ENCODE measurements around the gene PPFIBP2.
"Not testable (repeated sequence)": the region's sequence is repeated elsewhere in the genome, so short reads cannot be mapped to it uniquely, and the experiment has no call there.

Gene PPFIBP2

DNA sequence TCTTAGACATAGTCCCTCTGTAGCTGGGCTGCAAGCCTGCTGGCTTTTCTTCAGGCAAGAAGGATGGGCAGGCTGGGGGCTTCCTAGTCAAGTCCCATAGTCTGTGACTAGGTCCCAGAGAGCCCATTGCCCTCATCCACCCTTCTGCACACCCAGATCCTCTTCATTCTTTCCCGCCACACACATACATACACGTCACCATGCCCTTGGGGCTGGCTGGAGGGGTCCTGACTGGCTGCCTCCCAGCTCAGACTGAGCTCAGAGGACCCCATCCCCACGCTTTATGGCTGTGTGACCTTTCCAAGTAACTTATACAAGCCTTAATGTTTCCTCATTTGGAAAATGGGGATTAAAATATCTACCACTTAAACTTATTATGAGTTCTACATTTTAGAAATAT is 13.5 kb upstream of the PPFIBP2 start:
- no peak for DNase-seq

DNA sequence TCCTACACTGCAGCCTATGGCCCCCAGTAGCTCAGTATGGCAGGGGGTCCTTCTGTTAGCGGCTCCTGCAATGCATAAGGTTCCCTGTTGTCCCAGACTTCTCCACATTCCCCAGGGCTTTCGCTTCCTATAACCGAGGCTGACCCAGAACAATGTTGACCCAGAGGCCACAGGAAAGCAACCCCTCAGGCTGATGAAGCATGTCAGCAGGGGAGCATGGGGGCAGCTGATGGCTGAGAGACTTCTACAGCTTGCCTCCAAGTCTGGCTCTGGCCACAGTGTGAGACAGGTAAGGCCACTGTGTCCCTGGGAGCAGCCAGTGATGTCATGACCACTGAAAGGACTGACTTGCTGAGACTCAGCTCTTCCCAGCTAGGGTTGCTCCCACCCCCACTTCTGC is 12.5 kb upstream of the PPFIBP2 start:
- no peak for DNase-seq

DNA sequence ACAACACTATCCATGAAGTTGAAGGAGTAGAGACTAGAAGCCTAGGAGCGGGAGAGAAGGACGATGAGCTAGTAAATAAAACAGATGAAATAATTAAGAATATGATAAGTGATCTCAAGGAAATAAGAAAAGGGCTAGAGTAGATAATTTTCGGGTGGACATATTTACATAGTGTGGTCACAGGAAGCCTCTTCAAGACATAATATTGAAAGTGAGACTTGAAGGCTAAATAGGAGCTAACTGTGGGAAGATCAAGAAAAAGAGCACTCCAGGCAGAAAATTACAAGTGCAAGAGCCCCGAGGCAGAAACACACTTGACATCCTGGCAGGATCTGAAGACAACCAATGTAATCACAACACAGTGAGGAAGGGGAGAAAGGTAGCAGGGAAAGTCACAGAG is 11.9 kb upstream of the PPFIBP2 start:
- no peak for DNase-seq

DNA sequence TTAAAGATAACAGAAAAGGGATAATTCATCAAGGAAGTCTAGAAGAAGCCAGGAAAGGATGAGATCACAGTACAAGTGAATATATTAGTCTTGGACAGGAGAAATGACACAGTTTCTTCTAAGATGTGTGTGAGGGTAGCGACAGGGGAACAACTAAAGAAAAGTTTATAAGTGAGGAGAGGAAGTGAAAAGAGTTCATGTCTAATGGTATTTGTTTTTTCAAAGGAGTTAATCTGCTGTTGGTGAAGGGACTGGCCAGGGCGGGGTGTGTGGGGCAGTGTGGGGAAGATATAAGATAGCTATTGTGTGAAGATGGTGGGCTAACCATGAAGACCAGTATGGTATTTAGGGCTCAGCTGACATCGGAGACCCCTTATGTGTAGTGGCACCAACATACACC is 7.6 kb upstream of the PPFIBP2 start:
- DNase-seq, result no peak

DNA sequence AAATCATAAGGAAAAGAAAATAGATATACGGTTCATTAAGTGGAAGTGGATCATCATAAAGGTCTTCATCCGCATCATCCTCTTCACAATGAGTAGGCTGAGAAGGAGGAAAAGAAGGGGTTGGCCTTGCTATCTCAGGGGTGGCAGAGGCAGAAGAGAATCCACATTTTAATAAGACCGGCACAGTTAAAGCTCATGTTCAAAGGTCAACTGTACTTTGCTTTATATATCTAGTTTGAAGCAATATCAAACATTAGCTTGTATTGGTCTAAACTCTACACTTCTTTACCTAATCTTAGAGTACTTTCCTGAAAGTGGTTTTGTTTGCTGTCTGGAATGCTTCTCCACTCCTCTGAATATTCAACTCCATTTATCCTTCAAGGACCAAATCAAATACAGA is 5.7 kb upstream of the PPFIBP2 start:
- no peak for DNase-seq

DNA sequence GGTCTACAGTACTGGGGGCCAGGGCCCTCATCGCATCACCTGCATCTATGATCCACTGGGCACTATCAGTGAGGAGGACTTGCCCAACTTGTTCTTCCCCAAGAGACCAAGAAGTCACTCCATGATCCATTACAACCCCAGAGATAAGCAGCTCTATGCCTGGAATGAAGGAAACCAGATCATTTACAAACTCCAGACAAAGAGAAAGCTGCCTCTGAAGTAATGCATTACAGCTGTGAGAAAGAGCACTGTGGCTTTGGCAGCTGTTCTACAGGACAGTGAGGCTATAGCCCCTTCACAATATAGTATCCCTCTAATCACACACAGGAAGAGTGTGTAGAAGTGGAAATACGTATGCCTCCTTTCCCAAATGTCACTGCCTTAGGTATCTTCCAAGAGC is 3.8 kb upstream of the PPFIBP2 start:
- DNase-seq, result no peak

DNA sequence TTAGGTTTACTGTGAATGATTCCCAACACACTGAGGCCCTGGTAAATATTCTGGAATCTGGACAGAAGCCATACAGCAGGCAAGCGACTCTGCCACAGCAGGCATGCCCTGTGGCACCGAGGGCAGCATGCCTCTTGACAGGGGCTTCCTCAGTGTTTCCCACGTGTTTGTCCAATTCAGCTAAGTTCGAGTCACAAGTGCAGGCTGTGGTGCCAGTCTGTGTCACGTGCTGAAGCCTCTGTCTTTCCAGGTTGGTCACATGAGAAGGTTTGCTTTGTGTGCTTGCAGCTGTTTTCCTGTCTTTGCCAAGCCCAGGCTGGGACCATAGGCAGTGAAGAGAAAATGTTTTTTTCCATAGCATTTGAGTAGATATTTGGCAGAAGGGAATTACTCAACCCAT is 2.4 kb upstream of the PPFIBP2 start:
- no peak for DNase-seq

DNA sequence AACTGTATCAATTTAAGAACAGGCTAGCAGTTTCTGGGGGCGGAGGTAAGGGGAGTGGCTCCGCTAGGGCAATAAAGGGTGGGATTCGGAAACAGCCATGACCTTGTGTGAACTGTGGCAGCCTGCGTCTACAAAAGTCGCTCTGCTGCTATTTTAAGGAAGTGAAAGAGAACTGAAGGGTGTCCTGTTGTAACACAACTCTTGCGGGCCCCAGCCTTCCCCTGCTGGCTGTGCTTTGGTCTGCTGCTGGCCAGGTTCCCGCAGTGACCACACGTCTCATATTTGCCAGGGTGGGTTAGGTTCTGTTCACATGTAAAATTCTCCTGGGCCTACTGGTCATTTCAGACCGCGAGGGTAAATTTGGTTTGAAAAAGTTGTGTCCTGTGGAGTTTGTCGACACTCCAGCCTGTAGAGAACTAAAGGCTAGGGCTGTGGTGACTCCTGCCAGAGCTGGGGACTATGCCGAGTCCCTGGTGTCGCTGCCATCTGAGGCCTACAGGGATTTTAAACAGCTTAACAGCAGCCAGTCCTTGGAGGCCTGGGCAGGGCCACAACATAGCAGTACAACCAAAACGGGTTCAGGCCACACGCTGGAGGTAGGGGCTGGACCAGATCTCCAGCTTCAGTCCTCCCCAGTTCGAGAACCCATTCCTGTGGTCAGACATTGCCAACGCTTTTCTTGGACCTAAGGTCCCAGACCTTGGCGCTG is 1.1 kb upstream of the PPFIBP2 start:
- DNase-seq, result no peak

DNA sequence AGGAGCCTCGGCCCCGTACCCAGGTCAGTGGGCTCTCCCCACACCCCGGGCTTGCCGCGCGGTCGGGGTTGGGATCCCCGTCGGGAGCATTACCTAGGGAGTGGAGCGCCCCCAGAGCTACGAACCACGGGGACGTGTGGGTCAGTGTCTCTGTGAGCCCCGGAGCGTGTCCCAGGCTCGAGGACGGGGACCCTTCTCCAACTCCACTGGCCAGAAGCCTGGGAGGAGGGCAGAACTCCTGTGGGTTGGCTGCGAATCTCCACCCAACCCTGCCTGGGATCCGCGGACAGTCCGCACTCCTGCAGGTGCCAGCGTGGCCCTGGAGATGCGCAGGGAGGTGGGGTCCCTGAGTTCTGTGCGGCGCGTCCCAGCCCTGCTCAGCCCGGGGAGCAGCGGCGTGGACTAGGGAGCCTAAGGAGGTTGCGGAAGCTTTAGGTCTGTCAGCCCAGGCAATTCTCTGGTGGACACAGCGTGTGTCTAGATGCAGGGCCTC is 346 bp downstream of the PPFIBP2 start:
- DNase-seq, result no peak

DNA sequence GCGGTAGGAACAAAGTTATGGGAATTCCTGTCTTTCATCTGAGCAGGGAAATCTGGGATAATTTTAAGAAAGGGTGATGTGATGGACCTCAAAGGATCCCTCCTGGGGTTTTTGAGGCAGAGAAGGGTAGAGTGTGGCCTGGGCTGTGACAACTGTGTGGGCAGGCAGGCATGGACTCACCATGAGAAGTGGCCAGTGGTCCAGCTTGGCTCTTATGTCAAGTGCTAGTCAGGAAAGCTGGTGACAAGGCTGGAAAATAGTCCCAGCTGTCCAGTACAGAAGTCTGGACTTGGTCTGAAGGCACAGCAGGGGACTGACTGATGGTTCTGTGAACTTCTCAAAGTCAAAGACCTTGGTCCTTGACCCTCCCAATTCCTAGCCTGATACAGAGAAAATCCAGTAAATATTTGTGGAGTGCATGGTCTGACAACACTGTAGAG is 1.7 kb downstream of the PPFIBP2 start:
- no peak for DNase-seq

DNA sequence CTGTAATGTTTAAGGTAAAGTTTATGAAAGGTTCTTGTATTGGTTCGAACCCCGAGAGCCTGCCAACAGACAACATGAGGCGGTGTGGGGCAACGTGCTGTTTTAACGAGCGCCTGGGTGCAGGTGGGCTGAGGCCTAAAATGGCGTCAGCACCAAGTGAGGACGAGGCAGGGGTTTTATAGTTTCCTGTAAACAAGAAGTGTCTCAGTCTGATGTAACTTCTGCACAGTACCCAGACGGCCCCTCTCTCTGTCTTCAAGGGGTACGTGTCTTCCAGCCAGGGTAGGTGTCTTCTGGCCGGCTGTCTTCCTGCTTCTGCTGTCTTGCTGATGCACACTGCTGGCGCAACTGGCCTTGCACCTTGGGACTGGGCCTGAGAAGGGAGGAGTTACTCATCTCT is 2.7 kb downstream of the PPFIBP2 start:
- DNase-seq, result no peak

DNA sequence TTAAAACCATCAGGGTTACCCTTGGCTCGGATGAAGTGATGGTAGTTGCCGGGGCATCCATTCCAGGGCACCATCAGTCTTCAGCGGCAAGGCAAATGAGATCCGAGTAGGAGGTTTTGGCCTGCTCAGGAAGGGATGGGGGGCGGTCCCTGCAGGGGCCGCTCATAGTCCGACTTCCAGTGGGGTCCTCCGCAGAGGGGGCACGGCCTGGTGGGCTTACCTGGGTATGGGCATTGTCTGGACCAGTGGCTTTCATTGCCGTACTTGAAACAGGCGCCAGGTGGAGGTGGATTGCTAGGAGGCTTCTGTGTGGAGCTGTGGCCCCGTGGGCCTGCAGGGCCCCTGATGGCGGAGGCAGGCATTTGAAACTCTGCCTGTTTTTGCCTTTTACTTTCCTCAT is 3.9 kb downstream of the PPFIBP2 start:
- DNase-seq, result not testable (repeated sequence)

DNA sequence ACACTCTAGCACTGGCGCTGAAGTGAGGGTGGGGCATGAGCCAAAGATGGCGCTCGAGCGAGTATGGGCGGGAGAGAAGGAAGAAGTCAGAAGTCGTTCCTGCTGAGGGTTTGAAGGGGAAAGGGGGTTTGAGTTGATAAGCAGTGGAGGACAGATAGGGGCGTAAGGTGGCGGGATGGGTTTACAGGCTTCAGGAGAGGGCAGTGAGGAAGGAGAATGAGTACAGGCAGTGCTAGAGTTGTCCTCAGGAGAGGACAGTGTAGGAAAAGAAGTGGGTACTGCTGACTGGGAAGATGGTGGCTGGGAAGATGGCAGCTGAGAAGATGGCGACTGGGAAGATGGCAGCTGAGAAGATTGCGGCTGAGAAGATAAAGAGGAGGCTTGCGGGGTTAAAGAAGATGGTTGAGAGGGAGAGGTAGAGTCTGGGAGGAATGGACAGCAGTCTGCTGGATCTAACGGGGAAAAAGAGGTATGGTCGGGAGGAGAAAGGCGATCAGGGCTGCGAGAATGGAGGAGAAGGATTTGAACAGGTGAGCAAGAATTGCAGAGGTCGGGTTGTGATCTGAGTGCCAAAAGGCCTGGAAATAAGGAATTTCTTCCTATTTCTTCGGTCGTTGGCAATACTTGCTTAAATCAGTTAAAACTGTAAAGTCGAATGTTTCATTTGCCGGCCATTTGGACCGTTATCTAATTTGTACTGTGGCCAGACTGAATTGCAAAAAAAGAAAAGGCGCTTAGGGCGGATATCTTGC is 5.2 kb downstream of the PPFIBP2 start:
- DNase-seq, result no peak

DNA sequence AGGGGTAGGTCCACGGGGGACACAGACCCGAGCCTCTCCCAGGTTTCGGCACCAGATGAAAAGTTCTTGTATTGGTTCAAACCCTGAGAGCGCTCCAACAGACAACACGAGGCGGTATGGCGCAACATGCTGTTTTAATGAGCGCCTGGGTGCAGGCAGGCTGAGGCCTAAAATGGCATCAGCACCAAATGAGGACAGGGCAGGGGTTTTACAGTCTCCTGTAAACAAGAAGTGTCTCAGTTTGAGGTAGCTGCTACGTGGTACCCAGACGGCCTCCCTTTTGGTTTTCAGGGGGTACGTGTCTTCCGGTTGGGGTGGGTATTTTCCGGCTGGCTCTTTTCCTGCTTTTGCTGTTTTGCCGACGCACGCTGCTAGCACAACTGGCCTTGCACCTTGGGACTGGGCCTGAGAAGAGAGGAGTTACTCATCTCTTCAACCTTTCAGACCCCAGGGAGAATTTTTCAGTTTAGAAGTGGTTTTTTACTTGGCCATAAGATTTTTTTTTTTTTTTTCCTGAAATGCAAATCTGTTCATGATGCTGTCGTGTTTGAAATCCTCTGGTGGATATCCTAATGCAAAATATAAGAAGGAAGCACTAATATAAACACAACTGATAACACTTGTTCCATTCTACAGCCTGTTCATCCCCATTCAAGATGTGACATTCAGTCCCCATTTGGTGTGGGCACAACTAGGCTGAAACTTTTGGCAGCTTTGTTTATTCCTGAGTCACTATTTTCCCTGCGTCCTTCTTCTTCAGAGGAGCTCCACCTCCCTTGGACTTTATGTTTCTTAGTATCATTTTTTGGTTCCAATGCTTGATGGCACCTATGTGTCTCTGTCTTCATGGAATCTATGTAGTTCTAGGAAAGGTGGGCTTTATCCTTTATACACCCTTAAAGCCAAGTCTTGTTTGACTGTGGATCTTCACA is 6.5 kb downstream of the PPFIBP2 start:
- no peak for DNase-seq

DNA sequence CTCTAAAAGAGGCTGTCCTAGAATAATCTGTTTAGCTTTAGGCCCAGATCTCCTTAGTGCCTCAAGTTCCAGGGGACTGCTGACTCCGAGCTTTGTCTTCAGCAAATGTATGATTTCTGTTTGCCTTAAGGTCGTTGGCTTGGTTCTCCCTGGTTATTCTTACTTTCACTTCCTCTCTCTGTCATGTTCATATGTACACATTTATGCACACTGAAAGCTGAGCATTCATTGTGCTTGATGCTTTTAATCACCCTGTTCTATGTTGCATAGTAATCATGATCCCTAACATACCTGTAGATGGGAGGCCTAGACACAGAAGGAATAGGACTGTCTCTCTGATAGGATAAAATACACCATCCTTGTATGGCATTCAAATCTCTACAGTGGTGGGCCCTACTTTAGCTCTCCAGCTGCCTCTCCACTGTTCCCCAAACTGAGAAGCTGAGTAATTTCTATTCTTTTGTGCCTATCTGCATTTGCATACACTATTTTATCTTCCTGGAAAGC is 7.2 kb downstream of the PPFIBP2 start:
- no peak for DNase-seq

DNA sequence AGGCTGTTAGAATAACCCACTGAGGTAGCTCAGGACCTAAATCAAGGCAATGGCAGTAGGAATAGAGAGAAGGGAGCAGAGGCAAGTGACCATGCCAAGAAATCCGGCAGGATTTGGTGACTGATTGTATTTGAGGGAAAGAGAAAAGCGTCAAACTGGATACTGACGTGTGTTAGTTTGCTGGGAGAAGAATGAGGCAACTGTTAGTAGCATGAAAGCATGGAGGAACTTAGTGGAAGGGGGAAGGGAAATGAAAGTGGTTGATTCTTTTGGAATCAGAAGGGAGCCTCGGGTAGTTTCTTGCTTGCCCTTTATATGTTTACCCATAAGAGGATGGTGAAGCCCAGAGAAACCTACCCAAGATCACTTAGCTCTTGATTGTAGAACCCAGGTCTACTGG is 8.3 kb downstream of the PPFIBP2 start:
- no peak for DNase-seq

DNA sequence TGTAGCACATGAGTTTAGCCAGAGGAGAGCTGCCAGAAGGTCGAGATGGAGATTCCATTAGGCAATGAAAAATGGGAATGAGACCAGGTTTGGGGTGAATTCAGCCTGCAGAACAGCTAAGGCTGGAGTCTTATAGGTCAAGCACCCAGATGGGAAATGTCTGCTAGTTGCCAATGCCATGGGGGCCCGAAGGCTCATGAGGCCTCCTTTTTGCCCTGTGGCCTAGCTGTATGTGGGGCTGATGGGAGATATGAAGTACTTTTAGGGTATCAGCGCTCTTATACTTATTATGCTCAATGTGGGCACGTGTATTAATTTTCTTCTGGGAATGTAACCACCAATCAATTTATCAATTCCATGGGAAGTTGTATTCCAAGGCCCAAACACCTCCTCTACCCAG is 8.7 kb downstream of the PPFIBP2 start:
- no peak for DNase-seq

DNA sequence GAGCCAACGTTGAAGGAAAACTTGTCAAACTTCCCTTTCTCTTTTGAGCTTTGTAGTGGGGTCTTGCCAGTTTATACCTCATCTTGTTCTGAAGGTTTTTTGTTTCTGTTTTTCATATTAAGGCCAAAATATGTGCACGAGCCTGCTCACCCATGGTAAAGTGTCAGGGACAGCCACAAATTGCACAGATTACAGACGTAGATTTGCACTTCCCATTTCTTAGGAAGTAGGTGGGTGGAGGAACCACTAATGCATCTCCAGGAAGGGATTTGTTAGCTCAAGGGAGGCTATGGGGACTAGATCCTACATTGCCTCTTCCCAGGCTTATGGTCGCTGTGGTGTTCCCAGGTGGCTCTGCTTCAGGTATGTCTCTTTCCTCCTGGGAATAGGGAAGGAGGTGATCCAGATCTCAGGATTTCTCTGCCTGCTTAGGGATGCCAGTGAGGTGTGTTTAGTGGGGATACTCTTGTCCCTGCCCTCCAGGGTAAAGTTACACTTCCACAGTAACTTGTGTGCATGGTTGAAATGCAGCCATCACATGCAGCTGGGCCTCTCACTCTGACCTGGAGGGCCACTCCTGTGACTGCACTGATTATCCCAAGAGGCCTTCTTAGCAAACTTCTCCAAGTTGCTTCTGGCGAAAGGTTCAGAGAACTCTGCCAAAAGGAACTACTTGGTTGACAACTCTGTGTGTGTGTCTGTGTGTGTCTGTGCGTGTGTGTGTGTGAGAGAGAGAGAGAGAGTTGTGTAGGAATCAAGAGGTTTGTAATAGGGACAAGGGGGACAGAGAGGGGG is 9.8 kb downstream of the PPFIBP2 start:
- no peak for DNase-seq

DNA sequence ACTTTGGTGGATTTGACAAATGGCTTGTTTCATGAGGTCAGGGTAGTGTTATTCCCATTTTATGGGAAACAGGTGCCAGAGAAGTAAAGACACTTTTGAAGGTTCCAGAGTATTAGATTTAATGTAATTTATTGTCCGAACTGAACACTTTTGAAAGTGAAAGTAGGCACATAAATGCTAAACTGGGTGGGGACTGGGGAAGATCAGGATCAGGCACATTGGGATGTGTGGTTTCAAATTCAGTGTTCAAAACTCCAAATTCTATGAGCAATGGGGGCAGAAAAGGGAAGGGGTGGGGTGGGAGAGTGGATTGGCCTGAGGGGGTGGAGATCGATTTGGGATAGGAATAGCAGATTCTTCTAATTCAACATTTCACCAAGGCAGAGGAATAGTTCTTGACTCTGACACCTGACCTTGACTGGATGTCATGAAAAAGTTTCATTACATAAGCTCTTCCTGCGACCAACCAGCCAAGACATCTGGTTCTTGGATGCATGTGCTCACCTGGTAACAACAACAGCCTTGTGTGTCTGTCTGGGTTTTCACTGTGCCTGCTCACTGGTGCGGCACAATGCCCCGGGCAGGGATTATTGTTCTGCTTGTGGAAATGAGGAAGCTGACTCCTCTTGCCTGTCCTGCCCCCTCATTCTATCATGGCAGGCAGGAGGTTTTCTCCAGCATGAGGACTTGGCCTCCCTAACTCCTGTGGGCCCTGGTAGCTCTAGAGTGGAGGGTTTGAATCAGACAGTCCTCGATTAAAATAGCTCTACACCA is 10.8 kb downstream of the PPFIBP2 start:
- DNase-seq, result no peak

DNA sequence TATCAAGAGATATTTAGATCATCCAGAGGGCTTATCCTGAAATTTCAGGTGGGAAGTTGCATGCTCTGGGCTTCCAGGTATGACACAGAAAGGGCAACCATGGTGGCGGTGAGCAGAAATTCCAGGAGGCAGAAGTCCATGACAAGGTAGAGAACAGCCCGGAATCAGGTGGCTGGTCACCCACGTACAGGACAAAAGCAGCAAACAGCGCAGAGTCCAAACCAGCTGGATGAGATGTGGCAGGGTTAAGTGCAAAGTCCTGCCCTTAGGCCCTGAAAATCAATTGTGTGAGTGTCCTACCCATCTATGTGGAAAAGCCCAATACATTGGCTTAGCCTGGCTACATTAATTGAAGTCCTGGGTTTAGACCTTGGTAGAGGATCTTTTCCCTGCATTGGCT is 11.6 kb downstream of the PPFIBP2 start:
- no peak for DNase-seq

DNA sequence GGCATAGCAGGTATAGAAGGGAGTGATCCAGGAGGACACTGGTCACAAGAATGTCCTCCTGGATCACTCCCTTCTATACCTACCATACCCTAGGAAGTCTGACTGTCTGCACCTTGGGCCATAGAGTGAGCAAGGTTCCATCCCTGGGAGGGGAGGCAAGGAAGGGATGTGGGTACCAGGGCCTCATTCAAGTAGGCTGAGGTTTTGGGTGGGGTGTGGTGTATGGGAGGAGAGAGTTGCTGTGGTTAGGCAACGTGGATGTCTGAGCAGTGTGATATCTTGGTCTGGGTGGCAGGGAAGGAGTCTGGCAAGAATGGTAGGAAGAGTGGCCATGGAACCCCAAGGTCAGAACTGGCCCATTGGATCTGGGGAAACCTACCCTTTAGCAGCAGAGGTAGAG is 13.2 kb downstream of the PPFIBP2 start:
- no peak for DNase-seq
